ENCODE measurements around the gene RPS6KA4. TPM values are rescaled to one million over a fixed set of nuclear protein-coding genes. Genes with fewer than 3 reads are reported as not detected.

Gene RPS6KA4
- total RNA-seq, 2 donors from 2014 or later = 18.9 to 23.7 TPM

- TF ChIP-seq POLR2AphosphoS5 (IDR thresholded peaks at IDR 0.05) (no peak), CTCF (IDR thresholded peaks at IDR 0.05) (no peak), POLR2A (IDR thresholded peaks at IDR 0.05) (no peak)
- Histone ChIP-seq H3K36me3 (no peaks in the 10 kb centered on the region), H3K4me1 (replicated peaks) (peaks cover under 1% of the 10 kb centered on the region), H3K4me3 (no peak overlapping the region), H3K27ac (no peak overlapping the region), H3K9me3 (no peaks in the 10 kb centered on the region), H3K27me3 (replicated peaks; ENCODE audit: insufficient read depth) (no peaks in the 10 kb centered on the region)
- intact Hi-C loops (cut with DNase I) = no loop called here
- no peak for DNase-seq (ENCODE audit: low spot score)
- 69% methylated on average over 17 of the region's 17 CpGs for WGBS
Measured at GRCh38 chr11:64384028-64384737, 25.2 kb downstream of the RPS6KA4 start.

GRCh38 chr11:64384981-64385944, 26.3 kb downstream of the RPS6KA4 start:
- H3K9me3 ChIP-seq = no peaks in the 10 kb centered on the region
- no peak overlapping the region for H3K27ac ChIP-seq
- peaks cover 6% of the 10 kb centered on the region for H3K4me1 ChIP-seq (replicated peaks)
- H3K36me3 ChIP-seq = no peaks in the 10 kb centered on the region
- H3K27me3 ChIP-seq (replicated peaks; ENCODE audit: insufficient read depth) = no peaks in the 10 kb centered on the region
- intact Hi-C loops (cut with DNase I) = no loop called here
- TF ChIP-seq POLR2A (IDR thresholded peaks at IDR 0.05) (no peak), CTCF (IDR thresholded peaks at IDR 0.05) (no peak), POLR2AphosphoS5 (IDR thresholded peaks at IDR 0.05) (no peak)
- DNase-seq (ENCODE audit: low spot score) = no peak
- 72% methylated on average over 15 of the region's 15 CpGs for WGBS
- H3K4me3 ChIP-seq = no peak overlapping the region

GRCh38 chr11:64385945-64386704, 27.2 kb downstream of the RPS6KA4 start:
- TF ChIP-seq CTCF (IDR thresholded peaks at IDR 0.05) (no peak), POLR2A (IDR thresholded peaks at IDR 0.05) (no peak), POLR2AphosphoS5 (IDR thresholded peaks at IDR 0.05) (no peak)
- H3K27me3 ChIP-seq (replicated peaks; ENCODE audit: insufficient read depth) = no peaks in the 10 kb centered on the region
- WGBS = 92% methylated on average over 11 of the region's 11 CpGs
- no peak overlapping the region for H3K4me3 ChIP-seq
- H3K27ac ChIP-seq = no peak overlapping the region
- H3K9me3 ChIP-seq = no peaks in the 10 kb centered on the region
- H3K4me1 ChIP-seq (replicated peaks) = peaks cover 6% of the 10 kb centered on the region
- intact Hi-C loops (cut with DNase I) = no loop called here
- H3K36me3 ChIP-seq = no peaks in the 10 kb centered on the region
- no peak for DNase-seq (ENCODE audit: low spot score)

- no peak overlapping the region for H3K27ac ChIP-seq
- H3K9me3 ChIP-seq = no peaks in the 10 kb centered on the region
- H3K36me3 ChIP-seq = no peaks in the 10 kb centered on the region
- no peak for DNase-seq (ENCODE audit: low spot score)
- intact Hi-C loops (cut with DNase I) = no loop called here
- H3K4me1 ChIP-seq (replicated peaks) = peaks cover 6% of the 10 kb centered on the region
- H3K4me3 ChIP-seq = no peak overlapping the region
- no peaks in the 10 kb centered on the region for H3K27me3 ChIP-seq (replicated peaks; ENCODE audit: insufficient read depth)
- TF ChIP-seq POLR2AphosphoS5 (IDR thresholded peaks at IDR 0.05) (no peak), CTCF (IDR thresholded peaks at IDR 0.05) (no peak), POLR2A (IDR thresholded peaks at IDR 0.05) (no peak)
Measured at GRCh38 chr11:64387916-64388315, 29.0 kb downstream of the RPS6KA4 start.
